WI38 (cell line): ENCODE measurements around the gene CHST2.

Source experiments
- H3K4me3 ChIP-seq: 2 replicates; pipeline ENCODE4 v1.5.1; 2011; ENCODE audit warnings: low read depth, mild to moderate bottlenecking, control low read depth, low read length
- CTCF ChIP-seq: IDR thresholded peaks from 2 replicates; pipeline ENCODE4 v1.5.1; 2012; ENCODE audit warnings: low read depth, mild to moderate bottlenecking, control low read depth, low read length

CHST2 gene

GRCh38 chr3:143081365-143081764 lies 38.2 kb upstream of the CHST2 start:
- TF ChIP-seq CTCF = no peak
- no peak overlapping the region for H3K4me3 ChIP-seq

- no peak overlapping the region for H3K4me3 ChIP-seq
- no peak for TF ChIP-seq CTCF
These were observed 37.5 kb upstream of the CHST2 start for GRCh38 chr3:143081844-143082778.

- H3K4me3 ChIP-seq = no peak overlapping the region
- TF ChIP-seq CTCF = no peak
These were observed 35.8 kb upstream of the CHST2 start for GRCh38 chr3:143083781-143084180.

GRCh38 chr3:143084856-143085731 lies 34.5 kb upstream of the CHST2 start:
- TF ChIP-seq CTCF = no peak
- no peak overlapping the region for H3K4me3 ChIP-seq

- H3K4me3 ChIP-seq = no peak overlapping the region
- no peak for TF ChIP-seq CTCF
These were observed 30.7 kb upstream of the CHST2 start for GRCh38 chr3:143088835-143089234.

GRCh38 chr3:143089965-143090364 lies 29.6 kb upstream of the CHST2 start:
- no peak for TF ChIP-seq CTCF
- no peak overlapping the region for H3K4me3 ChIP-seq

- no peak overlapping the region for H3K4me3 ChIP-seq
- no peak for TF ChIP-seq CTCF
These were observed 29.1 kb upstream of the CHST2 start for GRCh38 chr3:143090486-143090885.
